Stimulated activated memory B cell treated with anti-CD40 and anti-IgM and Interleukin-4, amounts not matched to agents 10 μg/mL and 1 μg/mL and 100 μg/mL, for 72 hours (primary cell): ENCODE data around the gene DCHS1.
A peak's percentile ranks its signal among the peaks of the same experiment; 100 is the strongest.

Source experiments
- ATAC-seq: fragments of 150-1000 bp; cut with Tn5 transposase; 2 replicates; pipeline ENCODE4 v1.10.0; 2021
- H3K27ac Mint-ChIP-seq: one replicate; pipeline ENCODE4 v1.8.0; 2022; ENCODE audit warnings: mild to moderate bottlenecking, mixed read lengths
- H3K27me3 Mint-ChIP-seq: one replicate; pipeline ENCODE4 v1.8.0; 2022; ENCODE audit warnings: mixed read lengths
- H3K36me3 Mint-ChIP-seq: one replicate; pipeline ENCODE4 v1.8.0; 2022; ENCODE audit warnings: mixed read lengths
- H3K4me1 Mint-ChIP-seq: one replicate; pipeline ENCODE4 v1.8.0; 2022; ENCODE audit warnings: mixed read lengths
- H3K4me3 Mint-ChIP-seq: one replicate; pipeline ENCODE4 v1.8.0; 2022; ENCODE audit warnings: mild to moderate bottlenecking, moderate library complexity, mixed read lengths
- H3K9me3 Mint-ChIP-seq: one replicate; pipeline ENCODE4 v1.8.0; 2022; ENCODE audit warnings: mixed read lengths

DCHS1 gene

GRCh38 chr11:6656584-6656915, 941 bp upstream of the DCHS1 start:
- Mint-ChIP-seq H3K9me3 (no peaks in the 10 kb centered on the region), H3K4me1 (peaks cover 10% of the 10 kb centered on the region), H3K36me3 (peaks cover 8% of the 10 kb centered on the region), H3K4me3 (peak overlapping the region; percentile 76), H3K27ac (peak overlapping the region; percentile 69), H3K27me3 (peaks cover 15% of the 10 kb centered on the region)
- no peak for ATAC-seq

GRCh38 chr11:6655020-6655789, 404 bp downstream of the DCHS1 start:
- Mint-ChIP-seq H3K4me1 (peaks cover 10% of the 10 kb centered on the region), H3K27me3 (peaks cover 15% of the 10 kb centered on the region), H3K4me3 (no peak overlapping the region), H3K9me3 (no peaks in the 10 kb centered on the region), H3K36me3 (peaks cover 8% of the 10 kb centered on the region), H3K27ac (no peak overlapping the region)
- ATAC-seq, result peak; percentile 39

GRCh38 chr11:6654281-6655019, 1.2 kb downstream of the DCHS1 start:
- no peak for ATAC-seq
- no peak overlapping the region for H3K27ac Mint-ChIP-seq
- H3K27me3 Mint-ChIP-seq, result peaks cover 15% of the 10 kb centered on the region
- peaks cover 10% of the 10 kb centered on the region for H3K4me1 Mint-ChIP-seq
- no peaks in the 10 kb centered on the region for H3K9me3 Mint-ChIP-seq
- H3K36me3 Mint-ChIP-seq, result peaks cover 8% of the 10 kb centered on the region
- H3K4me3 Mint-ChIP-seq, result no peak overlapping the region

- Mint-ChIP-seq H3K27ac (no peak overlapping the region), H3K4me3 (no peak overlapping the region), H3K4me1 (peaks cover 10% of the 10 kb centered on the region), H3K27me3 (peaks cover 15% of the 10 kb centered on the region), H3K36me3 (peaks cover 8% of the 10 kb centered on the region), H3K9me3 (no peaks in the 10 kb centered on the region)
- ATAC-seq, result no peak
Measured at GRCh38 chr11:6653656-6654055, 2.0 kb downstream of the DCHS1 start.

- Mint-ChIP-seq H3K4me3 (no peak overlapping the region), H3K4me1 (peaks cover 10% of the 10 kb centered on the region), H3K9me3 (no peaks in the 10 kb centered on the region), H3K27me3 (peaks cover 15% of the 10 kb centered on the region), H3K27ac (no peak overlapping the region), H3K36me3 (peaks cover 8% of the 10 kb centered on the region)
- no peak for ATAC-seq
Measured at GRCh38 chr11:6653097-6653496, 2.5 kb downstream of the DCHS1 start.

GRCh38 chr11:6652182-6652581, 3.4 kb downstream of the DCHS1 start:
- peaks cover 10% of the 10 kb centered on the region for H3K4me1 Mint-ChIP-seq
- ATAC-seq, result no peak
- H3K27me3 Mint-ChIP-seq, result peaks cover 15% of the 10 kb centered on the region
- H3K27ac Mint-ChIP-seq, result no peak overlapping the region
- H3K9me3 Mint-ChIP-seq, result no peaks in the 10 kb centered on the region
- no peak overlapping the region for H3K4me3 Mint-ChIP-seq
- peaks cover 8% of the 10 kb centered on the region for H3K36me3 Mint-ChIP-seq

- H3K4me1 Mint-ChIP-seq, result peaks cover 2% of the 10 kb centered on the region
- peaks cover 4% of the 10 kb centered on the region for H3K27me3 Mint-ChIP-seq
- H3K36me3 Mint-ChIP-seq, result peaks cover 1% of the 10 kb centered on the region
- H3K9me3 Mint-ChIP-seq, result no peaks in the 10 kb centered on the region
- H3K4me3 Mint-ChIP-seq, result no peak overlapping the region
- H3K27ac Mint-ChIP-seq, result no peak overlapping the region
- no peak for ATAC-seq
Measured at GRCh38 chr11:6650980-6651379, 4.6 kb downstream of the DCHS1 start.

GRCh38 chr11:6650104-6650503, 5.5 kb downstream of the DCHS1 start:
- Mint-ChIP-seq H3K27me3 (no peaks in the 10 kb centered on the region), H3K4me3 (no peak overlapping the region), H3K27ac (no peak overlapping the region), H3K9me3 (no peaks in the 10 kb centered on the region), H3K4me1 (no peaks in the 10 kb centered on the region), H3K36me3 (no peaks in the 10 kb centered on the region)
- no peak for ATAC-seq

GRCh38 chr11:6648501-6648900, 7.1 kb downstream of the DCHS1 start:
- no peak overlapping the region for H3K27ac Mint-ChIP-seq
- no peak for ATAC-seq

GRCh38 chr11:6647836-6648235, 7.8 kb downstream of the DCHS1 start:
- Mint-ChIP-seq H3K36me3 (no peaks in the 10 kb centered on the region), H3K4me3 (no peak overlapping the region), H3K9me3 (no peaks in the 10 kb centered on the region), H3K27ac (no peak overlapping the region), H3K27me3 (no peaks in the 10 kb centered on the region), H3K4me1 (no peaks in the 10 kb centered on the region)
- ATAC-seq, result no peak

More at GRCh38 chr11:6648501-6648900, 7.1 kb downstream of the DCHS1 start:
- no peaks in the 10 kb centered on the region for H3K4me1 Mint-ChIP-seq
- H3K36me3 Mint-ChIP-seq, result no peaks in the 10 kb centered on the region
- H3K9me3 Mint-ChIP-seq, result no peaks in the 10 kb centered on the region
- H3K27me3 Mint-ChIP-seq, result no peaks in the 10 kb centered on the region
- H3K4me3 Mint-ChIP-seq, result no peak overlapping the region

GRCh38 chr11:6646918-6647679, 8.5 kb downstream of the DCHS1 start:
- Mint-ChIP-seq H3K27me3 (no peaks in the 10 kb centered on the region), H3K4me3 (no peak overlapping the region), H3K27ac (no peak overlapping the region), H3K4me1 (no peaks in the 10 kb centered on the region), H3K36me3 (no peaks in the 10 kb centered on the region), H3K9me3 (no peaks in the 10 kb centered on the region)
- ATAC-seq, result peak; percentile 91

- H3K4me1 Mint-ChIP-seq, result no peaks in the 10 kb centered on the region
- H3K27me3 Mint-ChIP-seq, result no peaks in the 10 kb centered on the region
- no peak overlapping the region for H3K4me3 Mint-ChIP-seq
- H3K27ac Mint-ChIP-seq, result no peak overlapping the region
- H3K9me3 Mint-ChIP-seq, result no peaks in the 10 kb centered on the region
- ATAC-seq, result peak; percentile 17
- H3K36me3 Mint-ChIP-seq, result no peaks in the 10 kb centered on the region
Measured at GRCh38 chr11:6646576-6646917, 9.1 kb downstream of the DCHS1 start.

- H3K27ac Mint-ChIP-seq, result no peak overlapping the region
- peak; percentile 64 for ATAC-seq
Measured at GRCh38 chr11:6646071-6646470, 9.5 kb downstream of the DCHS1 start.

GRCh38 chr11:6642957-6643356, 12.7 kb downstream of the DCHS1 start:
- H3K4me1 Mint-ChIP-seq, result peaks cover 6% of the 10 kb centered on the region
- no peak overlapping the region for H3K27ac Mint-ChIP-seq
- no peak overlapping the region for H3K4me3 Mint-ChIP-seq
- H3K27me3 Mint-ChIP-seq, result no peaks in the 10 kb centered on the region
- no peaks in the 10 kb centered on the region for H3K36me3 Mint-ChIP-seq
- no peak for ATAC-seq
- no peaks in the 10 kb centered on the region for H3K9me3 Mint-ChIP-seq

More at GRCh38 chr11:6646071-6646470, 9.5 kb downstream of the DCHS1 start:
- no peaks in the 10 kb centered on the region for H3K9me3 Mint-ChIP-seq
- no peaks in the 10 kb centered on the region for H3K4me1 Mint-ChIP-seq
- no peaks in the 10 kb centered on the region for H3K27me3 Mint-ChIP-seq
- H3K36me3 Mint-ChIP-seq, result no peaks in the 10 kb centered on the region
- H3K4me3 Mint-ChIP-seq, result no peak overlapping the region

- Mint-ChIP-seq H3K27me3 (no peaks in the 10 kb centered on the region), H3K4me3 (no peak overlapping the region), H3K27ac (no peak overlapping the region), H3K36me3 (no peaks in the 10 kb centered on the region), H3K4me1 (peaks cover 6% of the 10 kb centered on the region), H3K9me3 (no peaks in the 10 kb centered on the region)
- ATAC-seq, result no peak
Measured at GRCh38 chr11:6640985-6641701, 14.5 kb downstream of the DCHS1 start.
